K562 (cell line): ENCODE data around the gene MED20. TPM values are rescaled to one million over a fixed set of nuclear protein-coding genes. Genes with fewer than 3 reads are reported as not detected.

ENCODE experiments used
- ATAC-seq: fragments of 200-7000 bp; cut with Tn5 transposase; 3 replicates; pipeline ENCODE4 v1.9.1; 2020; ENCODE audit warnings: moderate library complexity
- BruUV-seq: library from RNA; stranded (reverse); fragments of 400-500 nt; replicated peaks from 2 replicates; lab custom pipeline; 2021; lab: Mats Ljungman, UMichigan
- CTCF ChIA-PET: fragments of 300-600 bp; formaldehyde crosslinking; extraction: SDS; loops from one replicate; lab custom pipeline; 2021; ENCODE audit warnings: low intra/inter-chr PET ratio; lab: Yijun Ruan, JAX
- POLR2A ChIA-PET: fragments of 300-600, 350-650 bp; sonication (Branson Sonifier 250); formaldehyde crosslinking; extraction: SDS; loops from one replicate; lab custom pipeline; 2021; ENCODE audit warnings: antibody characterized with exemption, inconsistent platforms; lab: Yijun Ruan, JAX
- DNase-seq, 4 experiments: peaks; one replicate each; pipeline versions ENCODE4 v3.0.0 to v3.0.0-alpha.2; 2011 to 2018; ENCODE audit warnings: low spot score in 3 of 4, mixed read lengths in 3 of 4; ENCODE audit errors: extremely low read depth in 1 of 4
- FAIRE-seq: peaks from 2 replicates; lab custom pipeline; 2011; peaks lifted over from hg19 to GRCh38; lab: Jason Lieb, UNC
- H2AFZ ChIP-seq: 2 replicates; pipeline ENCODE4 v1.6.0; 2011; ENCODE audit warnings: low read depth, low read length, control low read depth, inconsistent platforms
- H3K27ac ChIP-seq: fragments of 200-600 bp; 3 replicates; pipeline ENCODE4 v1.8.0; 2011; ENCODE audit warnings: low read depth, mild to moderate bottlenecking, control low read depth, inconsistent platforms, low read length, moderate library complexity, mixed read lengths; ENCODE audit errors: extremely low read depth
- H3K27me3 ChIP-seq, 2 experiments: fragments of 300-600 bp in 1 of 2; 2 replicates in 1 of 2; 3 replicates in 1 of 2; pipeline versions ENCODE4 v1.6.0 to v1.8.0; 2011; ENCODE audit warnings: inconsistent platforms in 2 of 2, low read length in 2 of 2, mild to moderate bottlenecking in 1 of 2, mixed read lengths in 1 of 2, moderate library complexity in 1 of 2; ENCODE audit not compliant: control insufficient read depth in 2 of 2, insufficient read depth in 2 of 2
- H3K36me3 ChIP-seq: fragments of 300-600 bp; 3 replicates; pipeline ENCODE4 v1.8.0; 2011; ENCODE audit warnings: mild to moderate bottlenecking, low read length, inconsistent platforms; ENCODE audit not compliant: control insufficient read depth, insufficient read depth
- H3K4me1 ChIP-seq, 2 experiments: fragments of 200-600 bp in 1 of 2; replicated peaks in 1 of 2; 2 replicates in 1 of 2; 3 replicates in 1 of 2; pipeline versions ENCODE4 v1.5.1 to v1.8.0; 2011; ENCODE audit warnings: inconsistent platforms in 2 of 2, low read length in 2 of 2, mild to moderate bottlenecking in 1 of 2, mixed read lengths in 1 of 2, moderate library complexity in 1 of 2; ENCODE audit not compliant: control insufficient read depth in 2 of 2, insufficient read depth in 2 of 2
- H3K4me2 ChIP-seq: 2 replicates; pipeline ENCODE4 v1.6.1; 2011; ENCODE audit warnings: low read length, control low read depth, inconsistent platforms, mixed read lengths; ENCODE audit not compliant: insufficient read depth
- H3K4me3 ChIP-seq: fragments of 200-600 bp; sonication (generic), shearing (Covaris generic); 2 replicates; pipeline ENCODE4 v1.5.1; 2016; ENCODE audit warnings: control low read depth, inconsistent platforms
- H3K79me2 ChIP-seq: fragments of 200-600 bp; 3 replicates; pipeline ENCODE4 v1.8.0; 2011; ENCODE audit warnings: low read length, inconsistent platforms; ENCODE audit not compliant: control insufficient read depth, insufficient read depth
- H3K9ac ChIP-seq, 2 experiments: 2 replicates each; pipeline versions ENCODE4 v1.6.0 to v1.6.1; 2011; ENCODE audit warnings: low read depth in 2 of 2, low read length in 2 of 2, control low read depth in 1 of 2, inconsistent platforms in 1 of 2, mild to moderate bottlenecking in 1 of 2, mixed read lengths in 1 of 2; ENCODE audit not compliant: insufficient read depth in 1 of 2
- H3K9me1 ChIP-seq: one replicate; pipeline ENCODE4 v1.6.0; 2011; ENCODE audit warnings: inconsistent platforms, mild to moderate bottlenecking, low read length, moderate library complexity; ENCODE audit not compliant: control insufficient read depth, insufficient read depth
- H3K9me3 ChIP-seq: replicated peaks from 2 replicates; pipeline ENCODE4 v1.5.1; 2011; ENCODE audit warnings: low read depth, low read length, inconsistent platforms; ENCODE audit not compliant: control insufficient read depth, insufficient read depth
- H4K20me1 ChIP-seq: replicated peaks from 2 replicates; pipeline ENCODE4 v1.6.1; 2011; ENCODE audit warnings: low read length, inconsistent platforms, mixed read lengths; ENCODE audit not compliant: control insufficient read depth, insufficient read depth
- ATF2 ChIP-seq: sonication (generic); formaldehyde crosslinking; IDR thresholded peaks from 2 replicates; pipeline ENCODE4 v1.8.1; 2022; ENCODE audit warnings: missing genetic modification reagents
- KHSRP ChIP-seq: fragments of 450-650 bp; IDR thresholded peaks from 2 replicates; pipeline ENCODE4 v1.6.1; 2017
- L3MBTL2 ChIP-seq: fragments of 450-650 bp; IDR thresholded peaks from 2 replicates; pipeline ENCODE4 v1.6.1; 2016; ENCODE audit warnings: mild to moderate bottlenecking, moderate library complexity
- MIER1 ChIP-seq: fragments of 450-650 bp; IDR thresholded peaks from 2 replicates; pipeline ENCODE4 v1.6.1; 2016; ENCODE audit warnings: antibody characterized with exemption, mild to moderate bottlenecking, low read depth
- NFRKB ChIP-seq: fragments of 450-650 bp; IDR thresholded peaks from 2 replicates; pipeline ENCODE4 v1.6.1; 2016; ENCODE audit warnings: low read depth
- PHF21A ChIP-seq: fragments of 450-650 bp; IDR thresholded peaks from 2 replicates; pipeline ENCODE4 v1.6.1; 2017; ENCODE audit warnings: low read depth, borderline replicate concordance
- RBM14 ChIP-seq: fragments of 200-400 bp; formaldehyde crosslinking; IDR thresholded peaks from 2 replicates; pipeline ENCODE4 v1.6.1; 2018; ENCODE audit warnings: low read depth, mild to moderate bottlenecking, low read length, moderate library complexity, borderline replicate concordance; ENCODE audit not compliant: insufficient read depth
- SAFB2 ChIP-seq: fragments of 200-400 bp; formaldehyde crosslinking; IDR thresholded peaks from 2 replicates; pipeline ENCODE4 v1.6.1; 2018; ENCODE audit warnings: borderline replicate concordance, low read length, low read depth, moderate library complexity; ENCODE audit not compliant: severe bottlenecking
- WHSC1 ChIP-seq: IDR thresholded peaks from one replicate; pipeline ENCODE4 v1.6.1; 2012; ENCODE audit warnings: low read length, control low read depth, inconsistent platforms
- XRCC5 ChIP-seq: fragments of 200-400 bp; formaldehyde crosslinking; IDR thresholded peaks from 2 replicates; pipeline ENCODE4 v1.6.1; 2017; ENCODE audit warnings: low read depth, mild to moderate bottlenecking, low read length
- ZBTB49 ChIP-seq: sonication (generic); formaldehyde crosslinking; IDR thresholded peaks from 2 replicates; pipeline ENCODE4 v1.8.0; 2022; ENCODE audit warnings: missing genetic modification reagents, mild to moderate bottlenecking, borderline replicate concordance
- ZNF274 ChIP-seq: IDR thresholded peaks from 2 replicates; pipeline ENCODE4 v1.6.1; 2011; ENCODE audit warnings: low read depth, mild to moderate bottlenecking, low read length, moderate library complexity, borderline replicate concordance
- ZNF583 ChIP-seq: fragments of 250-450 bp; sonication (Bioruptor Pico); IDR thresholded peaks from 2 replicates; pipeline ENCODE4 v1.4.0; 2020
- ZNF764 ChIP-seq: fragments of 250-450 bp; sonication (Bioruptor Pico); IDR thresholded peaks from 2 replicates; pipeline ENCODE4 v1.4.0; 2020; ENCODE audit warnings: low read depth, mild to moderate bottlenecking, moderate library complexity
- ZNF79 ChIP-seq: fragments of 250-450 bp; sonication (Bioruptor Pico); IDR thresholded peaks from 2 replicates; pipeline ENCODE4 v1.4.0; 2020; ENCODE audit warnings: low read depth, mild to moderate bottlenecking, moderate library complexity
- WGBS: fragments of 100-300 bp; shearing (Covaris generic); methylation state at CpG from one replicate; pipeline ENCODE4 v1.1.6; 2016; ENCODE audit warnings: low coverage, mixed read lengths; ENCODE audit not compliant: insufficient coverage; ENCODE audit errors: missing lambda C conversion rate; 5-methylcytosine and 5-hydroxymethylcytosine counted together
- in situ Hi-C: fragments of 300-500 bp; cut with MboI; formaldehyde crosslinking; loops from 4 replicates; pipeline ENCODE4 v1.15.0; 2018; ENCODE audit warnings: inconsistent platforms, mixed read lengths
- intact Hi-C: fragments of 100-400 bp; cut with micrococcal nuclease; formaldehyde crosslinking; loops from 2 replicates; pipeline ENCODE4 v1.14.2; 2022
- polyA plus RNA-seq, 8 experiments: library from polyadenylated mRNA; depleted of rRNA in 4 of 8; stranded (reverse) in 5 of 8; unstranded in 3 of 8; fragments of >200 nt; fragmentation: Nextera tagmentation in 2 of 8; fragmentation: Illumina TruSeq in 1 of 8; extraction: Ambion mirVana in 2 of 8; extraction: Trizol in 1 of 8; gene quantifications; 2 replicates each; pipeline versions ENCODE4 v1.2.1 to v1.2.3, GENCODE V29; 2011 to 2014; ENCODE audit warnings: inconsistent platforms in 1 of 8, missing spikeins in 1 of 8
- total RNA-seq, 7 experiments: library from RNA; depleted of rRNA in 6 of 7; stranded (reverse); fragments of >200 nt in 6 of 7; fragmentation: Illumina TruSeq in 2 of 7; extraction: Trizol in 2 of 7; gene quantifications; 2 replicates each; pipeline versions ENCODE4 v1.2.1 to v1.2.3, GENCODE V29; 2011 to 2021; ENCODE audit warnings: low replicate concordance in 1 of 7

MED20 gene
- total and polyA plus RNA-seq, 9 of the 15 experiments (the other 6 are each of a cell fraction or from before 2014, with no cell fraction given) = 27.3 to 80.9 (median 46.0) TPM

GRCh38 chr6:41939848-41940758, 19.2 kb upstream of the MED20 start:
- H2AFZ ChIP-seq = peak overlapping the region; percentile 54
- WGBS = under 1% methylated on average over 26 of the region's 27 CpGs
- peak overlapping the region; percentile 81 for H3K4me3 ChIP-seq
- peak overlapping the region; percentile 72 for H3K27ac ChIP-seq
- ATAC-seq = peak; percentile 33
- H3K27me3 ChIP-seq = no peaks in the 10 kb centered on the region
- H3K4me1 ChIP-seq = peaks cover 54 to 69% of the 10 kb centered on the region in 2 experiments
- peak; percentile 59 to 89 (median 62) for DNase-seq
- ChIA-PET POLR2A (interaction anchor here (0.6 to 13.7 kb wide), 21 partner anchors 10 to 1085 kb away, joined by 3 to 166 read pairs (median 4); partner anchors contain the start of genes BYSL, MED20 and TAF8), CTCF (interaction anchor here (1.2 to 2.0 kb wide), 2 partner anchors 105 kb away, joined by 7 to 13 read pairs; no protein-coding TSS in a partner anchor)
- peaks cover 12% of the 10 kb centered on the region for H4K20me1 ChIP-seq
- no peaks in the 10 kb centered on the region for H3K9me1 ChIP-seq
- in situ Hi-C loops = loop anchor here (5.0 kb wide), 1 partner anchor 102 kb away; no protein-coding TSS in a partner anchor
- intact Hi-C loops = loop anchor here (1.0 to 10.0 kb wide), 4 partner anchors 27 to 277 kb away; partner anchors contain the start of genes GUCA1B and MRPS10
- peaks cover 50% of the 10 kb centered on the region for H3K36me3 ChIP-seq
- H3K79me2 ChIP-seq = peaks cover 74% of the 10 kb centered on the region
- TSS peak; percentile 30 for BruUV-seq
- peak overlapping the region; percentile 90 for H3K4me2 ChIP-seq
- H3K9me3 ChIP-seq = no peaks in the 10 kb centered on the region
- FAIRE-seq = peak; percentile 40
- H3K9ac ChIP-seq = peak overlapping the region; percentile 46 to 94
- TF ChIP-seq ZNF764 (CRISPR knock-in tag) (no peak), KHSRP (no peak), XRCC5 (no peak), PHF21A (no peak), WHSC1 (no peak), RBM14 (no peak), SAFB2 (no peak), ZNF274 (no peak), ZNF79 (CRISPR knock-in tag) (no peak), NFRKB (peak; percentile 18; the same call in 1 of the 2 replicates), MIER1 (no peak), ZNF583 (CRISPR knock-in tag) (no peak), ATF2 (no peak), L3MBTL2 (peak; percentile 50), ZBTB49 (no peak)
